H1 (cell line): ENCODE results near the gene BIRC5. TPM values are rescaled to one million over a fixed set of nuclear protein-coding genes. Genes with fewer than 3 reads are reported as not detected.

Experiments
- CTCF ChIA-PET: fragments of 300-600 bp; sonication (Branson Sonifier 250); formaldehyde crosslinking; loops from one replicate; lab custom pipeline; 2021; ENCODE audit not compliant: partially characterized antibody; lab: Charles Lee
- POLR2A ChIA-PET: fragments of 300-600 bp; sonication (Branson Sonifier 250); formaldehyde crosslinking; loops from one replicate; lab custom pipeline; 2021; ENCODE audit warnings: inconsistent platforms; ENCODE audit not compliant: partially characterized antibody; lab: Charles Lee
- DNase-seq, 2 experiments: peaks; one replicate each; pipeline versions ENCODE4 v3.0.0 to v3.0.0-alpha.2; 2010 to 2022; ENCODE audit warnings: low spot score in 2 of 2, low read depth in 1 of 2, mixed read lengths in 1 of 2
- FAIRE-seq: peaks from 2 replicates; lab custom pipeline; 2011; peaks lifted over from hg19 to GRCh38; lab: Jason Lieb, UNC
- H2AFZ ChIP-seq: 2 replicates; pipeline ENCODE4 v1.8.1; 2012; ENCODE audit warnings: low read length, inconsistent platforms
- H2AK5ac ChIP-seq: 2 replicates; pipeline ENCODE4 v1.6.1; 2013; ENCODE audit warnings: low read depth, low read length
- H2BK120ac ChIP-seq: replicated peaks from 2 replicates; pipeline ENCODE3; 2013; ENCODE audit warnings: low read depth, low read length, inconsistent platforms
- H2BK12ac ChIP-seq: 2 replicates; pipeline ENCODE4 v1.6.1; 2013; ENCODE audit warnings: low read depth, low read length
- H2BK15ac ChIP-seq: 2 replicates; pipeline ENCODE4 v1.6.1; 2013; ENCODE audit warnings: low read length
- H2BK20ac ChIP-seq: 2 replicates; pipeline ENCODE4 v1.6.1; 2013; ENCODE audit warnings: low read length
- H2BK5ac ChIP-seq: 2 replicates; pipeline ENCODE4 v1.6.1; 2013; ENCODE audit warnings: low read depth, low read length
- H3K14ac ChIP-seq: 2 replicates; pipeline ENCODE4 v1.6.1; 2013; ENCODE audit warnings: inconsistent platforms; ENCODE audit not compliant: insufficient read length
- H3K18ac ChIP-seq: 2 replicates; pipeline ENCODE4 v1.6.1; 2013; ENCODE audit warnings: low read length; ENCODE audit errors: extremely low read depth
- H3K23ac ChIP-seq: 2 replicates; pipeline ENCODE4 v1.6.1; 2013; ENCODE audit warnings: inconsistent platforms; ENCODE audit not compliant: insufficient read length
- H3K23me2 ChIP-seq: 2 replicates; pipeline ENCODE4 v1.6.1; 2013; ENCODE audit warnings: low read depth, low read length
- H3K27ac ChIP-seq: 2 replicates; pipeline ENCODE4 v1.6.1; 2011; ENCODE audit warnings: low read depth, low read length, inconsistent platforms
- H3K27me3 ChIP-seq, 4 experiments: replicated peaks in 1 of 4; 1 replicate in 1 of 4; 2 replicates in 3 of 4; pipeline versions ENCODE4 v1.6.1 to v1.8.1; 2011 to 2013; ENCODE audit warnings: low read length in 3 of 4, mild to moderate bottlenecking in 3 of 4, inconsistent platforms in 2 of 4, mixed read lengths in 2 of 4, moderate library complexity in 1 of 4; ENCODE audit not compliant: control insufficient read depth in 3 of 4, insufficient read depth in 3 of 4; ENCODE audit errors: extremely low read depth in 1 of 4
- H3K36me3 ChIP-seq, 4 experiments: 2 replicates each; pipeline versions ENCODE4 v1.6.1 to v1.8.1; 2011 to 2013; ENCODE audit warnings: mild to moderate bottlenecking in 4 of 4, low read length in 3 of 4, moderate library complexity in 2 of 4, control low read depth in 1 of 4, inconsistent platforms in 1 of 4; ENCODE audit not compliant: insufficient read depth in 4 of 4, control insufficient read depth in 2 of 4
- H3K4ac ChIP-seq: replicated peaks from 2 replicates; pipeline ENCODE3; 2013; ENCODE audit warnings: low read length, low read depth, mixed read lengths, inconsistent platforms; ENCODE audit not compliant: insufficient read length
- H3K4me1 ChIP-seq, 4 experiments: replicated peaks in 1 of 4; 1 replicate in 1 of 4; 2 replicates in 3 of 4; pipeline versions ENCODE4 v1.6.1 to v1.8.1; 2011 to 2013; ENCODE audit warnings: low read length in 3 of 4, inconsistent platforms in 2 of 4, mixed read lengths in 1 of 4; ENCODE audit not compliant: insufficient read depth in 4 of 4, control insufficient read depth in 3 of 4
- H3K4me2 ChIP-seq, 2 experiments: 2 replicates each; pipeline versions ENCODE4 v1.6.1 to v1.8.1; 2011 to 2013; ENCODE audit warnings: low read depth in 2 of 2, low read length in 2 of 2, control low read depth in 1 of 2, inconsistent platforms in 1 of 2, mild to moderate bottlenecking in 1 of 2; ENCODE audit not compliant: insufficient read depth in 1 of 2
- H3K4me3 ChIP-seq, 4 experiments: fragments of 200-600, 300-600 bp in 1 of 4; sonication (generic), shearing (Covaris generic), sonication (Bioruptor Twin) in 1 of 4; 2 replicates each; pipeline versions ENCODE4 v1.5.1 to v1.8.1; 2011 to 2016; ENCODE audit warnings: low read length in 4 of 4, low read depth in 3 of 4, control low read depth in 2 of 4, inconsistent platforms in 2 of 4, mild to moderate bottlenecking in 2 of 4, mixed read lengths in 1 of 4, moderate library complexity in 1 of 4; ENCODE audit not compliant: insufficient read depth in 2 of 4; ENCODE audit errors: extremely low read depth in 1 of 4
- H3K56ac ChIP-seq: replicated peaks from 2 replicates; pipeline ENCODE3; 2013; ENCODE audit warnings: low read depth, mild to moderate bottlenecking, mixed read lengths, low read length, inconsistent platforms; ENCODE audit not compliant: insufficient read length
- H3K79me1 ChIP-seq: 2 replicates; pipeline ENCODE4 v1.6.1; 2013; ENCODE audit warnings: low read depth, low read length, control low read depth
- H3K79me2 ChIP-seq, 2 experiments: 2 replicates each; pipeline versions ENCODE4 v1.6.1 to v1.8.1; 2012 to 2013; ENCODE audit warnings: low read length in 2 of 2, mild to moderate bottlenecking in 2 of 2, inconsistent platforms in 1 of 2; ENCODE audit not compliant: insufficient read depth in 2 of 2, control insufficient read depth in 1 of 2
- H3K9ac ChIP-seq, 4 experiments: replicated peaks in 1 of 4; 1 replicate in 1 of 4; 2 replicates in 3 of 4; pipeline versions ENCODE4 v1.6.1 to v1.8.1; 2011 to 2013; ENCODE audit warnings: low read depth in 3 of 4, low read length in 3 of 4, control low read depth in 2 of 4, mild to moderate bottlenecking in 2 of 4, moderate library complexity in 2 of 4, inconsistent platforms in 1 of 4; ENCODE audit errors: extremely low read depth in 1 of 4
- H3K9me3 ChIP-seq, 2 experiments: 2 replicates each; pipeline versions ENCODE4 v1.6.1 to v1.8.1; 2012 to 2013; ENCODE audit warnings: mild to moderate bottlenecking in 2 of 2, moderate library complexity in 2 of 2, control low read depth in 1 of 2, inconsistent platforms in 1 of 2, low read depth in 1 of 2, low read length in 1 of 2, mixed read lengths in 1 of 2; ENCODE audit not compliant: insufficient read depth in 2 of 2
- H4K20me1 ChIP-seq, 2 experiments: replicated peaks in 1 of 2; 2 replicates each; pipeline versions ENCODE3 to v1.8.1; 2011 to 2013; ENCODE audit warnings: inconsistent platforms in 2 of 2, low read length in 2 of 2, mild to moderate bottlenecking in 1 of 2; ENCODE audit not compliant: insufficient read depth in 2 of 2, control insufficient read depth in 1 of 2
- H4K5ac ChIP-seq: 2 replicates; pipeline ENCODE4 v1.6.1; 2013; ENCODE audit warnings: low read length, low read depth, mixed read lengths, inconsistent platforms; ENCODE audit not compliant: insufficient read length
- H4K8ac ChIP-seq: 2 replicates; pipeline ENCODE4 v1.8.0; 2013; ENCODE audit warnings: mild to moderate bottlenecking, moderate library complexity, low read length, inconsistent platforms; ENCODE audit not compliant: insufficient read depth; ENCODE audit errors: extremely low read depth
- H4K91ac ChIP-seq: replicated peaks from 2 replicates; pipeline ENCODE3; 2013; ENCODE audit warnings: low read length, mixed read lengths, inconsistent platforms; ENCODE audit not compliant: insufficient read length
- ATF2 ChIP-seq: IDR thresholded peaks from 2 replicates; pipeline ENCODE4 v1.6.1; 2012; ENCODE audit warnings: low read length, inconsistent platforms
- CTBP2 ChIP-seq: IDR thresholded peaks from 2 replicates; pipeline ENCODE4 v1.7.0; 2011; ENCODE audit warnings: borderline replicate concordance, mild to moderate bottlenecking, moderate library complexity, mixed read lengths, low read length; ENCODE audit not compliant: insufficient read depth, insufficient read length
- CTCF ChIP-seq, 3 experiments: IDR thresholded peaks; 1 replicate in 2 of 3; 2 replicates in 1 of 3; pipeline versions ENCODE4 v1.5.1 to v1.6.1; 2011; ENCODE audit warnings: low read length in 3 of 3, mild to moderate bottlenecking in 3 of 3, inconsistent platforms in 2 of 3, low read depth in 1 of 3, moderate library complexity in 1 of 3; ENCODE audit not compliant: insufficient read depth in 1 of 3; ENCODE audit errors: control extremely low read depth in 1 of 3
- KDM1A ChIP-seq: fragments of 200-600, 300-600 bp; sonication (generic); IDR thresholded peaks from 2 replicates; pipeline ENCODE4 v1.7.1; 2016; ENCODE audit warnings: mild to moderate bottlenecking, low read length, borderline replicate concordance
- NRF1 ChIP-seq: IDR thresholded peaks from 2 replicates; pipeline ENCODE4 v1.6.1; 2011; ENCODE audit warnings: mild to moderate bottlenecking, low read depth, low read length, improper control_type of control experiment
- RNF2 ChIP-seq: fragments of 200-900, 300-1000 bp; sonication (generic); IDR thresholded peaks from 2 replicates; pipeline ENCODE4 v1.7.1; 2016; ENCODE audit warnings: borderline replicate concordance, low read depth, mild to moderate bottlenecking, antibody characterized with exemption, low read length; ENCODE audit not compliant: poor library complexity, severe bottlenecking; ENCODE audit errors: missing control alignments
- TAF1 ChIP-seq: IDR thresholded peaks from 2 replicates; pipeline ENCODE4 v1.6.1; 2011; ENCODE audit warnings: mild to moderate bottlenecking, low read depth, low read length
- TCF12 ChIP-seq: IDR thresholded peaks from 2 replicates; pipeline ENCODE4 v1.6.1; 2011; ENCODE audit warnings: low read depth, mild to moderate bottlenecking, low read length
- WGBS, 2 experiments: shearing (Covaris generic) in 1 of 2; methylation state at CpG; one replicate each; pipeline versions ENCODE4 v1.1.6 to v1.1.7; 2013 to 2015; ENCODE audit warnings: low lambda C conversion rate in 2 of 2, mixed read lengths in 2 of 2, inconsistent platforms in 1 of 2, low coverage in 1 of 2, missing lambda C conversion rate in 1 of 2; ENCODE audit not compliant: insufficient replicate concordance in 2 of 2, insufficient coverage in 1 of 2, insufficient read length in 1 of 2; ENCODE audit errors: extremely low coverage in 1 of 2, missing lambda C conversion rate in 1 of 2; 5-methylcytosine and 5-hydroxymethylcytosine counted together
- polyA plus RNA-seq, 7 experiments: library from polyadenylated mRNA; depleted of rRNA in 3 of 7; stranded (reverse) in 5 of 7; unstranded in 2 of 7; fragments of >200 nt in 5 of 7; fragments of 200-250 nt in 2 of 7; gene quantifications; 1 replicate in 5 of 7; 2 replicates in 1 of 7; 4 replicates in 1 of 7; pipeline versions ENCODE4 v1.2.1 to v1.2.3, GENCODE V29; 2011 to 2013; ENCODE audit warnings: missing spikeins in 2 of 7, mixed read lengths in 2 of 7
- total RNA-seq: library from RNA; stranded (reverse); fragmentation: NEBNext Ultra II Directional; extraction: Animal tissue kit (Norgen Biotek cat#: 25700); gene quantifications from 2 replicates; pipeline ENCODE4 v1.2.1, GENCODE V29; 2021

Gene BIRC5
- total and polyA plus RNA-seq, 2 of the 8 experiments (the other 6 are each of a cell fraction or from before 2014, with no cell fraction given) = 42.2 to 108 TPM

GRCh38 chr17:78235885-78236284 lies 21.8 kb downstream of the BIRC5 start:
- FAIRE-seq (no peak), DNase-seq (no peak)
- H3K14ac ChIP-seq = no peak overlapping the region
- no peaks in the 10 kb centered on the region for H3K79me2 ChIP-seq
- WGBS, 2 experiments = 79% methylated on average over 7 of the region's 8 CpGs; no CpG with 5 or more reads in 1 of the 2 experiments
- H3K56ac ChIP-seq = no peak overlapping the region
- 0 out of 2 replicates have a peak overlapping the region, but pooled peaks have one; percentile 46 for H2BK15ac ChIP-seq
- peaks cover 0 to 20% (median 18%) of the 10 kb centered on the region in 4 experiments; a peak in 6 of 7 replicates for H3K27me3 ChIP-seq
- ChIA-PET POLR2A (interaction anchor here (2.4 to 2.5 kb wide), 2 partner anchors 15 to 49 kb away, joined by 8 to 11 read pairs; partner anchors contain the start of genes AFMID and TK1), CTCF (interaction anchor here (0.6 to 5.9 kb wide), 4 partner anchors 11 to 20 kb away, joined by 3 to 53 read pairs (median 14); no protein-coding TSS in a partner anchor)
- H3K9ac ChIP-seq = no peak overlapping the region
- TF ChIP-seq TAF1 (no peak), KDM1A (no peak), CTBP2 (no peak), CTCF (IDR thresholded peaks at IDR 0.05; ENCODE audit: control extremely low read depth in 1 of 3, insufficient read depth in 1 of 3, low read depth in 1 of 3, low read length in 3 of 3) (no peak), ATF2 (no peak), TCF12 (no peak), NRF1 (no peak), RNF2 (no peak)
- H3K36me3 ChIP-seq = no peaks in the 10 kb centered on the region
- H3K18ac ChIP-seq = no peak overlapping the region
- H2AK5ac ChIP-seq = no peak overlapping the region
- no peak overlapping the region for H2AFZ ChIP-seq
- H3K4ac ChIP-seq = no peak overlapping the region
- H3K9me3 ChIP-seq = no peaks in the 10 kb centered on the region
- H3K23ac ChIP-seq = no peak overlapping the region
- no peak overlapping the region for H4K91ac ChIP-seq
- no peak overlapping the region for H2BK20ac ChIP-seq
- no peak overlapping the region for H3K4me3 ChIP-seq
- peaks cover 5% of the 10 kb centered on the region; the same call in 1 of the 2 replicates for H3K23me2 ChIP-seq
- no peak overlapping the region for H4K8ac ChIP-seq
- no peak overlapping the region for H2BK12ac ChIP-seq
- H3K4me2 ChIP-seq = no peak overlapping the region
- H4K5ac ChIP-seq = no peak overlapping the region
- H3K79me1 ChIP-seq = no peaks in the 10 kb centered on the region
- no peak overlapping the region for H2BK5ac ChIP-seq
- H3K4me1 ChIP-seq = peaks cover 0 to 12% (median 5%) of the 10 kb centered on the region in 4 experiments; a peak in 5 of 7 replicates
- no peak overlapping the region for H2BK120ac ChIP-seq
- H3K27ac ChIP-seq = no peak overlapping the region
- peaks cover 0 to 2% of the 10 kb centered on the region in 2 experiments for H4K20me1 ChIP-seq
